Bone marrow (tissue), 2 donors: ENCODE results near the gene MAP3K1.

Experiments used
- DNase-seq, 2 donors: peaks; one replicate each; lab custom pipeline; 2025; lab: John Stamatoyannopoulos, UW

The MAP3K1 gene

GRCh38 chr5:56908942-56909293, 93.6 kb downstream of the MAP3K1 start:
- no peak for DNase-seq

GRCh38 chr5:56909294-56910209, 94.2 kb downstream of the MAP3K1 start, which contains the start of gene SETD9:
TSS of gene SETD9 (plus strand) at chr5:56909596. CDS start at chr5:56909646, 50 bp downstream.
- DNase-seq = peak; percentile 89 to 97

GRCh38 chr5:56910210-56910965, 95.0 kb downstream of the MAP3K1 start:
- peak in 1 of 2 donors; percentile 88 for DNase-seq

- no peak for DNase-seq
These were observed 98.4 kb downstream of the MAP3K1 start for GRCh38 chr5:56913766-56914165.

- DNase-seq = no peak
These were observed 99.3 kb downstream of the MAP3K1 start for GRCh38 chr5:56914678-56915077.

- DNase-seq = no peak
These were observed 102.2 kb downstream of the MAP3K1 start for GRCh38 chr5:56917534-56917933.

- DNase-seq = no peak
These were observed 102.7 kb downstream of the MAP3K1 start for GRCh38 chr5:56918054-56918453.

GRCh38 chr5:56919942-56920662, 104.8 kb downstream of the MAP3K1 start:
- DNase-seq = no peak

GRCh38 chr5:56922922-56923321, 107.6 kb downstream of the MAP3K1 start:
- DNase-seq = no peak

GRCh38 chr5:56934325-56934724, 119.0 kb downstream of the MAP3K1 start:
- DNase-seq = no peak

GRCh38 chr5:56938858-56939257, 123.5 kb downstream of the MAP3K1 start:
- DNase-seq = no peak

GRCh38 chr5:56941981-56942380, 126.6 kb downstream of the MAP3K1 start:
- DNase-seq = no peak
